HepG2 (cell line): ENCODE data around the gene DLL3. TPM values are rescaled to one million over a fixed set of nuclear protein-coding genes. Genes with fewer than 3 reads are reported as not detected.

Experiments
- ATAC-seq: fragments of 200-7000 bp; cut with Tn5 transposase; 3 replicates; pipeline ENCODE4 v1.9.1; 2020; ENCODE audit warnings: mild to moderate bottlenecking, moderate library complexity
- BruUV-seq: library from RNA; stranded (reverse); fragments of 400-500 nt; replicated peaks from 2 replicates; lab custom pipeline; 2021; lab: Mats Ljungman, UMichigan
- CTCF ChIA-PET: fragments of 300-600 bp; formaldehyde crosslinking; extraction: SDS; loops from one replicate; lab custom pipeline; 2021; ENCODE audit warnings: low total read pairs, inconsistent platforms, low intra/inter-chr PET ratio; lab: Yijun Ruan, JAX
- POLR2A ChIA-PET: fragments of 350-600 bp; sonication (Branson Sonifier 250); formaldehyde crosslinking; loops from one replicate; lab custom pipeline; 2020; ENCODE audit warnings: antibody characterized with exemption, inconsistent platforms; lab: Yijun Ruan, JAX
- DNase-seq: peaks from one replicate; pipeline ENCODE4 v3.0.0-alpha.2; 2015; ENCODE audit warnings: low spot score
- FAIRE-seq: peaks from 3 replicates; lab custom pipeline; 2011; peaks lifted over from hg19 to GRCh38; lab: Jason Lieb, UNC
- H2AFZ ChIP-seq: one replicate; pipeline ENCODE4 v1.6.1; 2011; ENCODE audit warnings: low read length, inconsistent platforms
- H3K27ac ChIP-seq: fragments of 300-600 bp; 3 replicates; pipeline ENCODE4 v1.8.0; 2011; ENCODE audit warnings: mixed run types, mild to moderate bottlenecking, mixed read lengths, low read length, inconsistent platforms; ENCODE audit not compliant: insufficient read depth; ENCODE audit errors: extremely low read length
- H3K27me3 ChIP-seq, 2 experiments: fragments of 200-600 bp in 1 of 2; 2 replicates in 1 of 2; 3 replicates in 1 of 2; pipeline versions ENCODE4 v1.6.0 to v1.8.0; 2011; ENCODE audit warnings: low read length in 2 of 2, mild to moderate bottlenecking in 2 of 2, moderate library complexity in 2 of 2, inconsistent platforms in 1 of 2; ENCODE audit not compliant: insufficient read depth in 2 of 2, control insufficient read depth in 1 of 2
- H3K36me3 ChIP-seq, 2 experiments: fragments of 200-600 bp in 1 of 2; replicated peaks in 1 of 2; 2 replicates in 1 of 2; 3 replicates in 1 of 2; pipeline versions ENCODE4 v1.5.1 to v1.8.0; 2011; ENCODE audit warnings: low read length in 2 of 2, inconsistent platforms in 1 of 2; ENCODE audit not compliant: insufficient read depth in 2 of 2, control insufficient read depth in 1 of 2
- H3K4me1 ChIP-seq: 2 replicates; pipeline ENCODE4 v1.5.1; 2012; ENCODE audit warnings: low read length, inconsistent platforms; ENCODE audit not compliant: insufficient read depth
- H3K4me2 ChIP-seq: 2 replicates; pipeline ENCODE4 v1.6.0; 2011; ENCODE audit warnings: low read depth, low read length, inconsistent platforms
- H3K4me3 ChIP-seq, 3 experiments: fragments of 200-600 bp in 1 of 3; sonication (generic), shearing (Covaris generic) in 1 of 3; replicated peaks in 1 of 3; 2 replicates each; pipeline ENCODE4 v1.5.1; 2011 to 2016; ENCODE audit warnings: low read length in 3 of 3, inconsistent platforms in 2 of 3, low read depth in 2 of 3, mild to moderate bottlenecking in 2 of 3, control low read depth in 1 of 3, mixed read lengths in 1 of 3; ENCODE audit not compliant: insufficient read depth in 1 of 3
- H3K79me2 ChIP-seq: one replicate; pipeline ENCODE4 v1.6.1; 2011; ENCODE audit warnings: low read length, inconsistent platforms; ENCODE audit not compliant: insufficient read depth
- H3K9ac ChIP-seq: 2 replicates; pipeline ENCODE4 v1.6.0; 2011; ENCODE audit warnings: mild to moderate bottlenecking, low read depth, low read length, inconsistent platforms; ENCODE audit not compliant: insufficient read depth
- H3K9me3 ChIP-seq: 2 replicates; pipeline ENCODE4 v1.5.1; 2012; ENCODE audit warnings: mild to moderate bottlenecking, low read length
- H4K20me1 ChIP-seq: 2 replicates; pipeline ENCODE4 v1.6.0; 2011; ENCODE audit warnings: inconsistent platforms, mild to moderate bottlenecking, low read length, moderate library complexity; ENCODE audit not compliant: insufficient read depth
- DNMT1 ChIP-seq: sonication (generic); formaldehyde crosslinking; IDR thresholded peaks from 2 replicates; pipeline ENCODE4 v1.5.1; 2020; ENCODE audit warnings: mild to moderate bottlenecking, missing genetic modification reagents
- PAWR ChIP-seq: sonication (generic); formaldehyde crosslinking; IDR thresholded peaks from 2 replicates; pipeline ENCODE4 v1.4.0; 2020; ENCODE audit warnings: missing genetic modification reagents, mild to moderate bottlenecking, borderline replicate concordance
- PBX3 ChIP-seq: sonication (generic); formaldehyde crosslinking; IDR thresholded peaks from 2 replicates; pipeline ENCODE4 v1.8.1; 2023; ENCODE audit warnings: missing genetic modification reagents, inconsistent platforms, borderline replicate concordance
- SOX6 ChIP-seq, 2 experiments: fragments of 450-650 bp in 1 of 2; sonication (generic) in 1 of 2; formaldehyde crosslinking in 1 of 2; IDR thresholded peaks; 2 replicates each; pipeline versions ENCODE4 v1.4.0 to v1.6.1; 2017 to 2020; ENCODE audit warnings: antibody characterized with exemption in 1 of 2, mild to moderate bottlenecking in 1 of 2, missing genetic modification reagents in 1 of 2
- TOPORS ChIP-seq: sonication (generic); formaldehyde crosslinking; IDR thresholded peaks from 2 replicates; pipeline ENCODE4 v1.8.0; 2023; ENCODE audit warnings: mild to moderate bottlenecking, missing genetic modification reagents
- ZBTB39 ChIP-seq: sonication (generic); formaldehyde crosslinking; IDR thresholded peaks from 2 replicates; pipeline ENCODE4 v1.5.0; 2020; ENCODE audit warnings: missing genetic modification reagents
- ZGPAT ChIP-seq: IDR thresholded peaks from 2 replicates; pipeline ENCODE4 v1.6.1; 2016; ENCODE audit warnings: mild to moderate bottlenecking
- ZNF136 ChIP-seq: sonication (generic); formaldehyde crosslinking; IDR thresholded peaks from 2 replicates; pipeline ENCODE4 v1.8.1; 2022; ENCODE audit warnings: low read depth, mild to moderate bottlenecking, moderate library complexity, missing genetic modification reagents
- ZNF225 ChIP-seq: sonication (generic); formaldehyde crosslinking; IDR thresholded peaks from 2 replicates; pipeline ENCODE4 v1.4.0; 2020; ENCODE audit warnings: mild to moderate bottlenecking, missing genetic modification reagents
- ZNF543 ChIP-seq: sonication (generic); formaldehyde crosslinking; IDR thresholded peaks from 2 replicates; pipeline ENCODE4 v1.4.0; 2020; ENCODE audit warnings: mild to moderate bottlenecking, missing genetic modification reagents
- ZNF709 ChIP-seq: sonication (generic); formaldehyde crosslinking; IDR thresholded peaks from 2 replicates; pipeline ENCODE4 v1.5.0; 2020; ENCODE audit warnings: mild to moderate bottlenecking, missing genetic modification reagents
- ZNF749 ChIP-seq: sonication (generic); formaldehyde crosslinking; IDR thresholded peaks from 2 replicates; pipeline ENCODE4 v1.8.0; 2022; ENCODE audit warnings: mild to moderate bottlenecking, missing genetic modification reagents, moderate library complexity, borderline replicate concordance
- ZNF75D ChIP-seq: sonication (generic); formaldehyde crosslinking; IDR thresholded peaks from 2 replicates; pipeline ENCODE4 v1.8.1; 2023; ENCODE audit warnings: missing genetic modification reagents, mild to moderate bottlenecking, borderline replicate concordance
- ZNF761 ChIP-seq: sonication (generic); formaldehyde crosslinking; conservative IDR thresholded peaks from 2 replicates; pipeline ENCODE4 v1.4.0; 2020; ENCODE audit warnings: mild to moderate bottlenecking, missing genetic modification reagents
- ZNF768 ChIP-seq: sonication (generic); formaldehyde crosslinking; IDR thresholded peaks from 2 replicates; pipeline ENCODE4 v1.4.0; 2020; ENCODE audit warnings: missing genetic modification reagents
- ZSCAN12 ChIP-seq: sonication (generic); formaldehyde crosslinking; IDR thresholded peaks from 2 replicates; pipeline ENCODE4 v1.9.0; 2021; ENCODE audit warnings: mild to moderate bottlenecking, missing genetic modification reagents
- ZSCAN29 ChIP-seq: sonication (generic); formaldehyde crosslinking; conservative IDR thresholded peaks from 2 replicates; pipeline ENCODE4 v1.4.0; 2020; ENCODE audit warnings: mild to moderate bottlenecking, missing genetic modification reagents
- WGBS: methylation state at CpG from one replicate; pipeline ENCODE4 v1.1.6; 2017; ENCODE audit warnings: low lambda C conversion rate; 5-methylcytosine and 5-hydroxymethylcytosine counted together
- in situ Hi-C: cut with HindIII; loops from 2 replicates; pipeline ENCODE4 v1.10.0; 2017; ENCODE audit warnings: low pct_unique_long_range_greater_than_20kb; ENCODE audit not compliant: extremely low pct_ligation_motif_present
- intact Hi-C: fragments of 100-400 bp; cut with micrococcal nuclease; formaldehyde crosslinking; loops from one replicate; pipeline ENCODE4 v1.10.0; 2022; ENCODE audit not compliant: unreplicated experiment
- polyA plus RNA-seq, 8 experiments: library from polyadenylated mRNA; depleted of rRNA in 3 of 8; stranded (reverse) in 7 of 8; unstranded in 1 of 8; fragments of >200 nt; fragmentation: Illumina TruSeq in 4 of 8; extraction: Trizol in 4 of 8; gene quantifications; 2 replicates each; pipeline versions ENCODE4 v1.2.1 to v1.2.3, GENCODE V29; 2011 to 2016; ENCODE audit warnings: low read depth in 4 of 8, missing spikeins in 1 of 8, mixed read lengths in 1 of 8; ENCODE audit not compliant: insufficient read depth in 1 of 8
- total RNA-seq, 5 experiments: library from RNA; depleted of rRNA; stranded (reverse); fragments of >200 nt; fragmentation: Illumina TruSeq; extraction: Trizol; gene quantifications; 2 replicates each; pipeline ENCODE4 v1.2.3, GENCODE V29; 2016; ENCODE audit warnings: low read depth in 1 of 5

DLL3 gene
- total and polyA plus RNA-seq, 2 of the 13 experiments (the other 11 are each of a cell fraction or from before 2014, with no cell fraction given) = 0.35 to 0.55 TPM

DNA sequence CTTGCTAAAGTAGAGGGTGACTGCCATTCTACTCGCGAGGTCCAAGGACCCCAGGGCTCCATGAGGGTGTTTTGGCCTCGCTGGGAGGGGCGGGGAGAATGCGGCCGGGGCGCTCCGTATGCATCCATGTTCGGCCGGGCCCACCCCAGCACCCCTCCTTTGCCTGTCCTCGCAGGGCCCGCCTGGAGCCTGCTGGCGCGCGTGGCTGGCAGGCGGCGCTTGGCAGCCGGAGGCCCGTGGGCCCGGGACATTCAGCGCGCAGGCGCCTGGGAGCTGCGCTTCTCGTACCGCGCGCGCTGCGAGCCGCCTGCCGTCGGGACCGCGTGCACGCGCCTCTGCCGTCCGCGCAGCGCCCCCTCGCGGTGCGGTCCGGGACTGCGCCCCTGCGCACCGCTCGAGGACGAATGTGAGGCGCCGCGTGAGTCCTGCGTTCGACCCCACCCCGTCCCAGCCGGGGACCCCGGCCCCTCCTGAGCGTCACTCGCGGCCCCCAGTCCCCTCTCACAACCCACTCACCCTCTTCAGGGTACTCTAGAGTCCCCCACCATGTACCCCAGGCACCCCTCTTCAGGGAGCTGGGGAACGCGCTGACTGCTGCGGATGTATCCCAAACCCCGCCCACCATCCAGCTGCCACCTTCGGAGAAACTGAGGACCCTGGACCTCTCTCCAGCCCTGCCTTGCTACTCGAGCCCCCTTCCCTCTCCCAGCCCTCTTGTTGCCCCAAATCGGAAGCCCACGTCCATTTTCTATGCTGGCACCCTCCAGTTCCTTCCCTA, 4.1 kb downstream of the DLL3 start:
- in situ Hi-C loops = no loop called here
- H3K27ac ChIP-seq = no peak overlapping the region
- no peaks in the 10 kb centered on the region for H3K36me3 ChIP-seq
- FAIRE-seq (peak; percentile 60), DNase-seq (peak; percentile 56), ATAC-seq (peak; percentile 46)
- intact Hi-C loops = no loop called here
- H3K27me3 ChIP-seq = peaks cover 20 to 75% of the 10 kb centered on the region in 2 experiments
- no peaks in the 10 kb centered on the region for H3K9me3 ChIP-seq
- POLR2A ChIA-PET = interaction anchor here (0.6 to 1.0 kb wide), 2 partner anchors 22 to 67 kb away, joined by 3 to 6 read pairs; partner anchors contain the start of genes RPS16 and TIMM50
- no peak overlapping the region for H2AFZ ChIP-seq
- BruUV-seq = no TSS peak
- no peaks in the 10 kb centered on the region for H4K20me1 ChIP-seq
- peaks cover 39% of the 10 kb centered on the region for H3K4me1 ChIP-seq
- peak overlapping the region in 1 of 3 experiments; percentile 16; a peak in 1 of 6 replicates for H3K4me3 ChIP-seq
- H3K9ac ChIP-seq = no peak overlapping the region
- WGBS = 44% methylated on average over 4 of the region's 69 CpGs
- CTCF ChIA-PET = interaction anchor here (0.7 to 1.1 kb wide), 2 partner anchors 29 to 30 kb away, joined by 3 read pairs; no protein-coding TSS in a partner anchor
- H3K4me2 ChIP-seq = peak overlapping the region; percentile 29
- no peaks in the 10 kb centered on the region for H3K79me2 ChIP-seq
- TF ChIP-seq TOPORS (CRISPR knock-in tag) (peak; percentile 97), ZNF75D (CRISPR knock-in tag) (peak; percentile 77; the same call in 1 of the 2 replicates), ZNF225 (CRISPR knock-in tag) (peak; percentile 96), ZNF136 (CRISPR knock-in tag) (0 out of 2 replicates have a peak, but pooled peaks have one; percentile 32), ZNF709 (CRISPR knock-in tag) (peak; percentile 99), ZBTB39 (no peak), SOX6 (IDR thresholded peaks at IDR 0.05) (no peak), SOX6 (CRISPR knock-in tag; IDR thresholded peaks at IDR 0.05) (peak; percentile 12; the same call in 1 of the 2 replicates), ZNF543 (CRISPR knock-in tag) (peak; percentile 96; the same call in 1 of the 2 replicates), PAWR (peak; percentile 95; the same call in 1 of the 2 replicates), ZNF761 (peak; percentile 98), ZSCAN12 (CRISPR knock-in tag) (peak; percentile 98; the same call in 1 of the 2 replicates), DNMT1 (CRISPR knock-in tag) (peak; percentile 98), ZNF768 (peak; percentile 76), ZGPAT (CRISPR knock-in tag) (peak; percentile 87), ZNF749 (peak; percentile 99), ZSCAN29 (CRISPR knock-in tag) (peak; percentile 66; the same call in 1 of the 2 replicates), PBX3 (CRISPR knock-in tag) (peak; percentile 76; the same call in 1 of the 2 replicates)
